GM12878 (cell line): Measurements from ENCODE around the gene GPR152. TPM values are rescaled to one million over a fixed set of nuclear protein-coding genes. Genes with fewer than 3 reads are reported as not detected.
"Not testable (repeated sequence)": the region's sequence is repeated elsewhere in the genome, so short reads cannot be mapped to it uniquely, and the experiment has no call there.

Experiments
- ATAC-seq: fragments of 200-7000 bp; cut with Tn5 transposase; 3 replicates; pipeline ENCODE4 v1.9.1; 2020; ENCODE audit warnings: mild to moderate bottlenecking, moderate library complexity
- BruUV-seq: library from RNA; stranded (reverse); fragments of 400-500 nt; replicated peaks from 2 replicates; lab custom pipeline; 2021; lab: Mats Ljungman, UMichigan
- CTCF ChIA-PET: fragments of 300-600 bp; sonication (Branson Sonifier 250); formaldehyde crosslinking; extraction: SDS; loops from one replicate; lab custom pipeline; 2021; ENCODE audit warnings: inconsistent platforms; lab: Yijun Ruan, JAX
- POLR2A ChIA-PET: fragments of 350-600 bp; formaldehyde crosslinking; extraction: SDS; loops from one replicate; lab custom pipeline; 2021; ENCODE audit warnings: inconsistent platforms; lab: Charles Lee
- RAD21 ChIA-PET: fragments of 300-600 bp; sonication (Branson Sonifier 250); formaldehyde crosslinking; loops from one replicate; lab custom pipeline; 2023; ENCODE audit warnings: antibody characterized with exemption; ENCODE audit not compliant: unreplicated experiment; lab: Charles Lee
- SMC1A ChIA-PET: fragments of 300-600 bp; sonication (Branson Sonifier 250); formaldehyde crosslinking; loops from one replicate; lab custom pipeline; 2023; ENCODE audit not compliant: unreplicated experiment, uncharacterized antibody; lab: Charles Lee
- DNase-seq: peaks from one replicate; pipeline ENCODE4 v3.0.0-alpha.2; 2011; ENCODE audit warnings: low read depth, low spot score
- FAIRE-seq: peaks from 3 replicates; lab custom pipeline; 2011; peaks lifted over from hg19 to GRCh38; lab: Jason Lieb, UNC
- H2AFZ ChIP-seq: 2 replicates; pipeline ENCODE4 v1.6.0; 2011; ENCODE audit warnings: low read depth, low read length, control low read depth; ENCODE audit not compliant: control insufficient read depth
- H3K27ac ChIP-seq: 2 replicates; pipeline ENCODE4 v1.5.1; 2011; ENCODE audit warnings: control low read depth; ENCODE audit not compliant: control insufficient read depth, insufficient read depth
- H3K27me3 ChIP-seq, 2 experiments: replicated peaks in 1 of 2; 2 replicates each; pipeline versions ENCODE4 v1.6.0 to v1.6.1; 2011; ENCODE audit warnings: low read length in 1 of 2; ENCODE audit not compliant: control insufficient read depth in 2 of 2, insufficient read depth in 2 of 2
- H3K36me3 ChIP-seq, 2 experiments: 2 replicates each; pipeline ENCODE4 v1.5.1; 2011; ENCODE audit warnings: low read length in 1 of 2; ENCODE audit not compliant: control insufficient read depth in 2 of 2, insufficient read depth in 2 of 2
- H3K4me1 ChIP-seq: 2 replicates; pipeline ENCODE4 v1.6.1; 2011; ENCODE audit warnings: mild to moderate bottlenecking, low read length, moderate library complexity, mixed read lengths; ENCODE audit not compliant: control insufficient read depth, insufficient read depth
- H3K4me2 ChIP-seq: 2 replicates; pipeline ENCODE4 v1.6.0; 2011; ENCODE audit warnings: control low read depth; ENCODE audit not compliant: control insufficient read depth, insufficient read depth
- H3K4me3 ChIP-seq: fragments of 200-600 bp; sonication (generic); 2 replicates; pipeline ENCODE4 v1.5.1; 2016
- H3K79me2 ChIP-seq: 2 replicates; pipeline ENCODE4 v1.6.0; 2011; ENCODE audit warnings: low read length; ENCODE audit not compliant: control insufficient read depth, insufficient read depth
- H3K9ac ChIP-seq: 2 replicates; pipeline ENCODE4 v1.8.0; 2011; ENCODE audit warnings: low read length, control low read depth, mixed read lengths; ENCODE audit not compliant: control insufficient read depth, insufficient read depth
- H3K9me3 ChIP-seq: replicated peaks from 3 replicates; pipeline ENCODE4 v1.5.1; 2011; ENCODE audit warnings: mild to moderate bottlenecking, low read length; ENCODE audit not compliant: control insufficient read depth, insufficient read depth
- H4K20me1 ChIP-seq: 2 replicates; pipeline ENCODE4 v1.6.0; 2011; ENCODE audit not compliant: control insufficient read depth, insufficient read depth
- EED ChIP-seq: sonication (generic); IDR thresholded peaks from 2 replicates; pipeline ENCODE4 v1.6.1; 2016; ENCODE audit warnings: antibody characterized with exemption, low read depth
- FOXM1 ChIP-seq: IDR thresholded peaks from 2 replicates; pipeline ENCODE4 v1.6.1; 2012; ENCODE audit warnings: low read depth, mild to moderate bottlenecking, inconsistent platforms, low read length, moderate library complexity
- HDGF ChIP-seq: fragments of 450-650 bp; IDR thresholded peaks from 2 replicates; pipeline ENCODE4 v1.6.1; 2016; ENCODE audit warnings: antibody characterized with exemption
- KDM1A ChIP-seq: fragments of 200-600 bp; sonication (generic); IDR thresholded peaks from 2 replicates; pipeline ENCODE4 v1.6.1; 2016; ENCODE audit warnings: borderline replicate concordance
- MYC ChIP-seq: IDR thresholded peaks from 2 replicates; pipeline ENCODE4 v1.6.1; 2011; ENCODE audit warnings: mild to moderate bottlenecking, low read length, moderate library complexity, inconsistent platforms; ENCODE audit not compliant: insufficient read depth, insufficient replicate concordance, insufficient read length, severe bottlenecking
- NFXL1 ChIP-seq: fragments of 450-650 bp; IDR thresholded peaks from 2 replicates; pipeline ENCODE4 v1.6.1; 2017; ENCODE audit warnings: antibody characterized with exemption, mild to moderate bottlenecking, borderline replicate concordance
- RAD51 ChIP-seq: fragments of 450-650 bp; IDR thresholded peaks from 2 replicates; pipeline ENCODE4 v1.6.1; 2016; ENCODE audit warnings: moderate library complexity, mild to moderate bottlenecking, inconsistent platforms
- RUNX3 ChIP-seq: IDR thresholded peaks from 2 replicates; pipeline ENCODE4 v1.6.1; 2012; ENCODE audit warnings: low read length, inconsistent platforms
- SIX5 ChIP-seq: IDR thresholded peaks from 2 replicates; pipeline ENCODE4 v1.6.1; 2011; ENCODE audit warnings: mild to moderate bottlenecking, low read depth, low read length, moderate library complexity; ENCODE audit not compliant: severe bottlenecking
- YBX1 ChIP-seq: fragments of 450-650 bp; IDR thresholded peaks from 2 replicates; pipeline ENCODE4 v1.6.1; 2016; ENCODE audit warnings: antibody characterized with exemption
- ZNF217 ChIP-seq: fragments of 450-650 bp; IDR thresholded peaks from 2 replicates; pipeline ENCODE4 v1.6.1; 2017; ENCODE audit warnings: antibody characterized with exemption, mild to moderate bottlenecking
- ZNF274 ChIP-seq: IDR thresholded peaks from one replicate; pipeline ENCODE4 v1.8.0; 2011; ENCODE audit not compliant: insufficient read length, insufficient read depth
- ZNF384 ChIP-seq: IDR thresholded peaks from 2 replicates; pipeline ENCODE4 v1.6.1; 2012; ENCODE audit warnings: low read depth, mild to moderate bottlenecking, low read length, improper control_type of control experiment, borderline replicate concordance
- ZZZ3 ChIP-seq: IDR thresholded peaks from 2 replicates; pipeline ENCODE4 v1.6.1; 2011; ENCODE audit warnings: low read depth; ENCODE audit not compliant: control insufficient read depth, insufficient read length
- WGBS: methylation state at CpG from one replicate; pipeline ENCODE4 v1.1.6; 2016; ENCODE audit warnings: low lambda C conversion rate; ENCODE audit not compliant: insufficient replicate concordance, insufficient coverage; ENCODE audit errors: missing lambda C conversion rate; 5-methylcytosine and 5-hydroxymethylcytosine counted together
- in situ Hi-C: fragments of 300-500 bp; cut with MboI; formaldehyde crosslinking; loops from 9 replicates; pipeline ENCODE4 v1.14.3; 2018; ENCODE audit warnings: mixed read lengths
- intact Hi-C: fragments of 100-400 bp; cut with micrococcal nuclease; formaldehyde crosslinking; loops from one replicate; pipeline ENCODE4 v1.14.2; 2022; ENCODE audit not compliant: unreplicated experiment
- polyA plus RNA-seq, 11 experiments: library from polyadenylated mRNA; depleted of rRNA in 4 of 11; unstranded in 6 of 11; stranded (reverse) in 5 of 11; fragments of >200 nt; fragmentation: Nextera tagmentation in 4 of 11; fragmentation: Illumina TruSeq in 1 of 11; extraction: Ambion mirVana in 4 of 11; extraction: Trizol in 1 of 11; gene quantifications; 1 replicate in 1 of 11; 2 replicates in 10 of 11; pipeline versions ENCODE4 v1.2.1 to v1.2.3, GENCODE V29; 2011 to 2016; ENCODE audit warnings: inconsistent platforms in 2 of 11, missing spikeins in 2 of 11, low read depth in 1 of 11
- total RNA-seq, 4 experiments: library from RNA; depleted of rRNA in 3 of 4; stranded (reverse); fragments of >200 nt in 3 of 4; fragmentation: Illumina TruSeq in 1 of 4; extraction: Trizol in 1 of 4; gene quantifications; 2 replicates each; pipeline versions ENCODE4 v1.2.1 to v1.2.3, GENCODE V29; 2013 to 2021

GPR152 gene
- total and polyA plus RNA-seq, 10 of the 15 experiments (the other 5 are each of a cell fraction or from before 2014, with no cell fraction given), result not detected

DNA sequence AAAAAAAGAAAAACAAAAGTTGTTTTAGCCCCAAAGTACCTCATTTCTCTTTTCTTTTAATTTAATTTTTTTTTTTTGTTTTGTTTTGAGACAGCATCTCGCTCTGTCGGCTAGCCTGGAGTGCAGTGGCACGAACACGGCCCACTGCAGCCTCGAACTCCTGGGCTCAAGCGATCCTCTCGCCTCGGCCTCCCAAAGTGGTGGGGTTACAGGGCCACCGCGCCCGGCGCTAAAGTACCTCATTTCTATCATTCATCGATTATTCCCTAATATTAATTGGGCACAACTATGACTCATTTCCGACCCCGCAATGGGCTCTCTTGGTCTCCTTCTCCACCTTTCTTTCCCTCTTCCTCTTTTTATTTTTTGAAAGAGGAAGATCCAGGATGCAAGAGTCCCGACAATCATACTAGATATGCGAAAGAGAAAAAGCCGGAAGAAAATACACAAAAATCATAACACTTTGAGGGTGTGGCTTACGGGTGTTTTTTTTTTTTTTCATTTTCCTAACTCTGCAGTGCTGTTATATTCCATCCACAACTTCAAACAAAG, 29.8 kb upstream of the GPR152 start (continued):
- TF ChIP-seq RAD51 (no peak), HDGF (no peak), ZNF274 (no peak), SIX5 (no peak), ZZZ3 (no peak), ZNF217 (0 out of 2 replicates have a peak, but pooled peaks have one; percentile 56), NFXL1 (no peak), EED (peak; percentile 50; the same call in 1 of the 2 replicates), MYC (no peak), ZNF384 (peak; percentile 92), KDM1A (no peak), YBX1 (no peak), RUNX3 (no peak), FOXM1 (no peak)

DNA sequence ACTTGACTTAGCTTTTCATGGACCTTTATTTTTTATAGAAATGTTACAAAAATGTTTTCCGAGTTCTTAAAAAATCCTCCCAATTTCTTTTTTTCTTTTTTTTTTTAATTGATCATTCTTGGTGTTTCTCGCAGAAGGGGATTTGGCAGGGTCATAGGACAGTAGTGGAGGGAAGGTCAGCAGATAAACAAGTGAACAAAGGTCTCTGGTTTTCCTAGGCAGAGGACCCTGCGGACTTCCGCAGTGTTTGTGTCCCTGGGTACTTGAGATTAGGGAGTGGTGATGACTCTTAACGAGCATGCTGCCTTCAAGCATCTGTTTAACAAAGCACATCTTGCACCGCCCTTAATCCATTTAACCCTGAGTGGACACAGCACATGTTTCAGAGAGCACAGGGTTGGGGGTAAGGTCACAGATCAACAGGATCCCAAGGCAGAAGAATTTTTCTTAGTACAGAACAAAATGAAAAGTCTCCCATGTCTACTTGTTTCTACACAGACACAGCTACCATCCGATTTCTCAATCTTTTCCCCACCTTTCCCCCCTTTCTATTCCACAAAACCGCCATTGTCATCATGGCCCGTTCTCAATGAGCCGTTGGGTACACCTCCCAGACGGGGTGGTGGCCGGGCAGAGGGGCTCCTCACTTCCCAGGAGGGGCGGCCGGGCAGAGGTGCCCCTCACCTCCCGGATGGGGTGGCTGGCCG, 25.0 kb upstream of the GPR152 start:
- H3K4me3 ChIP-seq, H3K4me1 ChIP-seq, H3K36me3 ChIP-seq, H2AFZ ChIP-seq, H3K27ac ChIP-seq, H3K27me3 ChIP-seq, H3K79me2 ChIP-seq, H3K9ac ChIP-seq, intact Hi-C loops, H3K9me3 ChIP-seq, ATAC-seq, BruUV-seq, FAIRE-seq, H4K20me1 ChIP-seq, H3K4me2 ChIP-seq, in situ Hi-C loops, DNase-seq: not testable (repeated sequence)
- RAD21 ChIA-PET, result interaction anchor here (1.4 kb wide), 1 partner anchor 8 kb away, joined by 3 read pairs; no protein-coding TSS in a partner anchor
- SMC1A ChIA-PET, result interaction anchor here (0.6 kb wide), 1 partner anchor 111 kb away, joined by 3 read pairs; no protein-coding TSS in a partner anchor
- POLR2A ChIA-PET, result interaction anchor here (0.7 to 1.7 kb wide), 5 partner anchors 10 to 154 kb away, joined by 3 to 9 read pairs (median 4); no protein-coding TSS in a partner anchor
- CTCF ChIA-PET, result interaction anchor here (0.6 kb wide), 1 partner anchor 94 kb away, joined by 3 read pairs; no protein-coding TSS in a partner anchor
- WGBS, result 68% methylated on average over 15 of the region's 16 CpGs
